ENCODE results near the gene ZNF334. TPM values are rescaled to one million over a fixed set of nuclear protein-coding genes. Genes with fewer than 3 reads are reported as not detected.

The ZNF334 gene
- total RNA-seq, 1 donor = 5.8 TPM

GRCh38 chr20:46482864-46483263 lies 30.5 kb downstream of the ZNF334 start:
- Histone ChIP-seq H3K9me3 (ENCODE audit: low read depth, low read length) (no peaks in the 10 kb centered on the region), H3K36me3 (ENCODE audit: insufficient read depth, low read length) (no peaks in the 10 kb centered on the region)
- TF ChIP-seq, protein P1, sequence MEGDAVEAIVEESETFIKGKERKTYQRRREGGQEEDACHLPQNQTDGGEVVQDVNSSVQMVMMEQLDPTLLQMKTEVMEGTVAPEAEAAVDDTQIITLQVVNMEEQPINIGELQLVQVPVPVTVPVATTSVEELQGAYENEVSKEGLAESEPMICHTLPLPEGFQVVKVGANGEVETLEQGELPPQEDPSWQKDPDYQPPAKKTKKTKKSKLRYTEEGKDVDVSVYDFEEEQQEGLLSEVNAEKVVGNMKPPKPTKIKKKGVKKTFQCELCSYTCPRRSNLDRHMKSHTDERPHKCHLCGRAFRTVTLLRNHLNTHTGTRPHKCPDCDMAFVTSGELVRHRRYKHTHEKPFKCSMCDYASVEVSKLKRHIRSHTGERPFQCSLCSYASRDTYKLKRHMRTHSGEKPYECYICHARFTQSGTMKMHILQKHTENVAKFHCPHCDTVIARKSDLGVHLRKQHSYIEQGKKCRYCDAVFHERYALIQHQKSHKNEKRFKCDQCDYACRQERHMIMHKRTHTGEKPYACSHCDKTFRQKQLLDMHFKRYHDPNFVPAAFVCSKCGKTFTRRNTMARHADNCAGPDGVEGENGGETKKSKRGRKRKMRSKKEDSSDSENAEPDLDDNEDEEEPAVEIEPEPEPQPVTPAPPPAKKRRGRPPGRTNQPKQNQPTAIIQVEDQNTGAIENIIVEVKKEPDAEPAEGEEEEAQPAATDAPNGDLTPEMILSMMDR (IDR thresholded peaks at IDR 0.05; ENCODE audit: extremely low read depth, low read depth, low read length) = no peak

DNA sequence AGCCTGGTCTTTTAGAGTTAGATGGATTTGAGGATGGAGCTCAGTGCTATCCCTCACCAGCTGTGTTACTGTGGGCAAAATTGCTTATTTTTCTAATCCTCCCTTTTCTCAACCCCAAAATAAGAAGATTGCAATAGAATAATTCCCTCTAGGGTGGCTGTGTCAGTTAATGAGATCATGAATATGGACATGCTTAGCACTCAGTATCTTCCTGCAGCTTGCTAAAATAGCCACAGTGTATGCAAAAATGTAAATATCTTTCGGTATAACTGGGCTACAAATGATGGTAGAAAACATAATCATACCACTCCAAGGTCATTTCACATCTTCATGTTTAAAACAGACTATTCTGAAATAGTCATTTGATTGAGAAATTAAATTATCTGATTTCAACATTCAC lies 35.7 kb downstream of the ZNF334 start:
- H3K9me3 ChIP-seq (ENCODE audit: low read depth, low read length) = no peaks in the 10 kb centered on the region
- H3K4me3 ChIP-seq (ENCODE audit: insufficient read depth, low read length) = no peak overlapping the region
- H3K79me2 ChIP-seq (ENCODE audit: insufficient read depth, low read length) = no peaks in the 10 kb centered on the region
- H3K36me3 ChIP-seq (ENCODE audit: insufficient read depth, low read length) = no peaks in the 10 kb centered on the region
- no peak overlapping the region for H2AFZ ChIP-seq (ENCODE audit: low read length)
- H3K27me3 ChIP-seq (ENCODE audit: insufficient read depth, low read length) = peaks cover 3% of the 10 kb centered on the region
- H3K4me2 ChIP-seq (ENCODE audit: insufficient read depth, low read length) = no peak overlapping the region
- TF ChIP-seq, protein P1 (IDR thresholded peaks at IDR 0.05; ENCODE audit: extremely low read depth, low read depth, low read length) = no peak
- DNase-seq (ENCODE audit: insufficient read length, low spot score, missing footprints) = no peak
- H3K27ac ChIP-seq (ENCODE audit: low read depth, low read length) = no peak overlapping the region
- H3K4me1 ChIP-seq (ENCODE audit: insufficient read depth, low read length) = no peaks in the 10 kb centered on the region
- no peaks in the 10 kb centered on the region for H4K20me1 ChIP-seq (ENCODE audit: insufficient read depth, low read length)

More at GRCh38 chr20:46482864-46483263, 30.5 kb downstream of the ZNF334 start:
- H3K4me1 ChIP-seq (ENCODE audit: insufficient read depth, low read length) = no peaks in the 10 kb centered on the region
- no peak overlapping the region for H2AFZ ChIP-seq (ENCODE audit: low read length)
- no peaks in the 10 kb centered on the region for H3K79me2 ChIP-seq (ENCODE audit: insufficient read depth, low read length)
- H3K27ac ChIP-seq (ENCODE audit: low read depth, low read length) = no peak overlapping the region
- H3K4me2 ChIP-seq (ENCODE audit: insufficient read depth, low read length) = no peak overlapping the region
- DNase-seq (ENCODE audit: insufficient read length, low spot score, missing footprints) = no peak
- H3K27me3 ChIP-seq (ENCODE audit: insufficient read depth, low read length) = peaks cover 7% of the 10 kb centered on the region
- no peak overlapping the region for H3K4me3 ChIP-seq (ENCODE audit: insufficient read depth, low read length)
- no peaks in the 10 kb centered on the region for H4K20me1 ChIP-seq (ENCODE audit: insufficient read depth, low read length)

DNA sequence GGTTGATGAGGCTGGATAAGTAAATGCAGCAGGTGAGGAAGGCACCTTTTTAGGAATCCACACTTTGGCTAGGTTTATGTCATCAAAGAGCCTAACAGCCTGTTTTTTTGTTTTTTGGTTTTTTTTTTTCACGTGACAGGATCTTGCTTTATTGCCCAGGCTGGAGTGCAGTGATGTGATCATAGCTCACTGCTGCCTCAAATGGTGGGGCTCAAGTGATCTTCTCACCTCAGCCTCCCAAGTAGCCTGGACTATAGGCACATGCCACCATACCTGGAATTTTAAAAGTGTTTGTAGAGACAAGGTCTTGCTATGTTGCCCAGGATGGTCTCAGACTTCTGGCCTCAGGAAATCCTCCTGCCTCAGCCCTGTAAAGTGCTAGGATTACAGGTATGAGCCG lies 36.1 kb downstream of the ZNF334 start:
- Histone ChIP-seq H3K36me3 (ENCODE audit: insufficient read depth, low read length) (no peaks in the 10 kb centered on the region), H3K4me3 (ENCODE audit: insufficient read depth, low read length) (no peak overlapping the region), H3K4me2 (ENCODE audit: insufficient read depth, low read length) (no peak overlapping the region), H3K4me1 (ENCODE audit: insufficient read depth, low read length) (no peaks in the 10 kb centered on the region), H3K27ac (ENCODE audit: low read depth, low read length) (no peak overlapping the region), H4K20me1 (ENCODE audit: insufficient read depth, low read length) (no peaks in the 10 kb centered on the region), H3K27me3 (ENCODE audit: insufficient read depth, low read length) (peaks cover 3% of the 10 kb centered on the region), H3K79me2 (ENCODE audit: insufficient read depth, low read length) (no peaks in the 10 kb centered on the region), H3K9me3 (ENCODE audit: low read depth, low read length) (no peaks in the 10 kb centered on the region), H2AFZ (ENCODE audit: low read length) (no peak overlapping the region)
- DNase-seq (ENCODE audit: insufficient read length, low spot score, missing footprints) = no peak
- TF ChIP-seq, protein P1 (IDR thresholded peaks at IDR 0.05; ENCODE audit: extremely low read depth, low read depth, low read length) = no peak

- no peaks in the 10 kb centered on the region for H3K27me3 ChIP-seq (ENCODE audit: insufficient read depth, low read length)
- no peaks in the 10 kb centered on the region for H3K4me1 ChIP-seq (ENCODE audit: insufficient read depth, low read length)
- H3K9me3 ChIP-seq (ENCODE audit: low read depth, low read length) = no peaks in the 10 kb centered on the region
- H3K79me2 ChIP-seq (ENCODE audit: insufficient read depth, low read length) = no peaks in the 10 kb centered on the region
- no peak overlapping the region for H2AFZ ChIP-seq (ENCODE audit: low read length)
- peak; percentile 3 for DNase-seq (ENCODE audit: insufficient read length, low spot score, missing footprints)
- H3K36me3 ChIP-seq (ENCODE audit: insufficient read depth, low read length) = no peaks in the 10 kb centered on the region
- TF ChIP-seq, protein P1 (IDR thresholded peaks at IDR 0.05; ENCODE audit: extremely low read depth, low read depth, low read length) = no peak
- H4K20me1 ChIP-seq (ENCODE audit: insufficient read depth, low read length) = no peaks in the 10 kb centered on the region
- no peak overlapping the region for H3K4me3 ChIP-seq (ENCODE audit: insufficient read depth, low read length)
- no peak overlapping the region for H3K4me2 ChIP-seq (ENCODE audit: insufficient read depth, low read length)
- H3K27ac ChIP-seq (ENCODE audit: low read depth, low read length) = no peak overlapping the region
Measured at GRCh38 chr20:46468508-46468907, 44.9 kb downstream of the ZNF334 start.
